ENCODE measurements around the gene CSH1. TPM values are rescaled to one million over a fixed set of nuclear protein-coding genes. Genes with fewer than 3 reads are reported as not detected.
A peak's percentile ranks its signal among the peaks of the same experiment; 100 is the strongest.
"Not testable (repeated sequence)": the region's sequence is repeated elsewhere in the genome, so short reads cannot be mapped to it uniquely, and the experiment has no call there.

Gene CSH1
- total and polyA plus RNA-seq, 11 donors, result not detected

DNA sequence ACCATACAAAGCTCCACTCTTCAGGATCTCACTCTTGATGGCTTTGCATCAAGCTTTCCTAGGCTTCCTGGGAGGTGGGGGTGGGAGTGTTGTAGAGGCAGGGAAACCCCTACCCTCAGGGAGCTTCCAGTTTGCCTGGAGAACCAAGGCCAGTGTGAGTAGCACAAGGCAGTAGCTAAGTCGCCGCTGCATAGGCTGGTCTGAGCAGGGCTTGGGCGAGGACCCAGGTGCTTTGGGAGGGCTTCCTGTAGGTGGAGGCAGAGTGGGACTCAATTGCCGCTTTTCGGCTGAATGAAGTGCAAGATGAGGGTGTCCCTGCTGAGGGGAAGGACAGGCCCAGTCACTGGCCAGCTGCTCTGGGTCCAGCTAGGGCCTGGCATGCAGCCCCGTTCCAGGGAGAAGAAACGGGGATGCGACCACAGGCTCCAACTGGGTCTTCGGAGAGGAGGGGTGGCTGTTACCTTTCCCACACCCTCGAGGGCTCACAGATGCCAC, 31.8 kb upstream of the CSH1 start:
- DNase-seq (peak in 1 of 5 donors; percentile 35), ATAC-seq (no peak)
- Histone ChIP-seq H3K27ac (no peak overlapping the region), H3K4me1 (peaks cover 0 to 25% (median 14%) of the 10 kb centered on the region in 12 donors), H3K4me3 (no peak overlapping the region), H3K36me3 (no peaks in the 10 kb centered on the region), H3K27me3 (no peaks in the 10 kb centered on the region), H3K9me3 (no peaks in the 10 kb centered on the region)
- WGBS, 4 donors, result 86 to 96% (median 90%) methylated on average over 5 to 10 of the region's 10 CpGs
- intact Hi-C loops (cut with DNase I), result loop anchor here in 1 of 10 donors (10.0 kb wide), 1 partner anchor 57 kb away; no protein-coding TSS in a partner anchor
- TF ChIP-seq POLR2A (IDR thresholded peaks at IDR 0.05), result no peak
- TF ChIP-seq, protein P1, sequence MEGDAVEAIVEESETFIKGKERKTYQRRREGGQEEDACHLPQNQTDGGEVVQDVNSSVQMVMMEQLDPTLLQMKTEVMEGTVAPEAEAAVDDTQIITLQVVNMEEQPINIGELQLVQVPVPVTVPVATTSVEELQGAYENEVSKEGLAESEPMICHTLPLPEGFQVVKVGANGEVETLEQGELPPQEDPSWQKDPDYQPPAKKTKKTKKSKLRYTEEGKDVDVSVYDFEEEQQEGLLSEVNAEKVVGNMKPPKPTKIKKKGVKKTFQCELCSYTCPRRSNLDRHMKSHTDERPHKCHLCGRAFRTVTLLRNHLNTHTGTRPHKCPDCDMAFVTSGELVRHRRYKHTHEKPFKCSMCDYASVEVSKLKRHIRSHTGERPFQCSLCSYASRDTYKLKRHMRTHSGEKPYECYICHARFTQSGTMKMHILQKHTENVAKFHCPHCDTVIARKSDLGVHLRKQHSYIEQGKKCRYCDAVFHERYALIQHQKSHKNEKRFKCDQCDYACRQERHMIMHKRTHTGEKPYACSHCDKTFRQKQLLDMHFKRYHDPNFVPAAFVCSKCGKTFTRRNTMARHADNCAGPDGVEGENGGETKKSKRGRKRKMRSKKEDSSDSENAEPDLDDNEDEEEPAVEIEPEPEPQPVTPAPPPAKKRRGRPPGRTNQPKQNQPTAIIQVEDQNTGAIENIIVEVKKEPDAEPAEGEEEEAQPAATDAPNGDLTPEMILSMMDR (IDR thresholded peaks at IDR 0.05), result no peak

DNA sequence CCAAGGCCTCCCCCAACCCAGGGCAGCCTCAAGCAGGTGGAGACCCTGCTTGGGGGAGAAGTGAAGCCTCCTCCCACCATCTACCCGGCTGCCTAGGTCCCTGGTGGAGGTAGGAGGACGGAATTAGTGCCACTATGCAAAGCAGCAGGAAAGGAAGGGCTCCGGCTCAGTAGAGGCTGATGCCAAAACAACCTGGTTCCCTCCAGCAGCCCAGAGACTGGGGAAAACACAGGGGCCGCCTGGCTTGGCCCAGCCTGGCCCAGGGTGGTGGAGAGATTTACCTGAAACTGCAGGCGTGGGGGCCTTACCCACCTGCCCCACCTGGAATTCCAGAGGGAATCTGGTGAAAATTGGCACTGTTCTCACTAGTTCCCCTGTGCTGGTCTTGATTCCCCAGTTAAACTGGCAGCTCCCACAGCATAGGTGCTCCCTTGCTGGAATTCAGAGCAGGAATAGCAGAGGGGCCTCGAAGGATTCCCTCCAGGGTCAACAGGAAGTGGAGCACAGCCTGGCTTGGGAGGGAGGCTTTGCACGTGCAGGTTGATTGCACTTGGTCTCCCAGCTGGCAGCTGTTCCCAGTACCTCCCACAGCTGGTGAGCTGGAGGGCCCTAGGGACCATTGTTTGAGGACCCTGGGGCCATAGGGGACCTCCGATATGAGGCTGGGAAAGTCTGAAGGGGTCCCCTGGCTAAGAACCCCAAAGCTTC, 31.2 kb upstream of the CSH1 start:
- intact Hi-C loops (cut with DNase I), result loop anchor here in 1 of 10 donors (10.0 kb wide), 1 partner anchor 57 kb away; no protein-coding TSS in a partner anchor
- no peaks in the 10 kb centered on the region for H3K9me3 ChIP-seq
- H3K36me3 ChIP-seq, result no peaks in the 10 kb centered on the region
- no peak for ATAC-seq
- no peaks in the 10 kb centered on the region for H3K27me3 ChIP-seq
- H3K4me3 ChIP-seq, result no peak overlapping the region
- no peak overlapping the region for H3K27ac ChIP-seq
- DNase-seq, result peak in 1 of 5 donors; percentile 25
- peaks cover 0 to 24% (median 14%) of the 10 kb centered on the region in 12 donors for H3K4me1 ChIP-seq
- TF ChIP-seq, protein P1 (IDR thresholded peaks at IDR 0.05), result no peak
- no peak for TF ChIP-seq POLR2A (IDR thresholded peaks at IDR 0.05)
- WGBS, 4 donors, result 75 to 84% (median 78%) methylated on average over 5 to 8 of the region's 8 CpGs

DNA sequence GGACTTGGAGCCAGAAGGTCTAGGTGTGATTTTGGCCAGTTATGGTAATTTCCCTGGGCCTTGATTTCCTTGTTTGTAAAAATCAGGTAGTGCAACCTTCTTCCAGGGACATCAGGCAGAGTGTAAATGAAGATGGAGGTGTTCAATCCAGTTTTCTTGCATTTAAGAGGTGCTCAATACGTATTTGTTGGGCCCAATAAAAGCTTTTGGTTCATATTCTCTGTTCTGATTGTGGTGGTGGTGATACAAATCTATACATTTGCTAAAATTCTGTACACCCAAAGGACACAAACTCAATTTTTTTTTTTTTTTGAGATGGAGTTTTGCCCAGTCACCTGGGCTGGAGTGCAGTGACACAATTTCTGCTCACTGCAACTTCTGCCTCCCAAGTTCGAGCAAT, 29.8 kb upstream of the CSH1 start:
- no peak overlapping the region for H3K27ac ChIP-seq
- H3K27me3 ChIP-seq, result no peaks in the 10 kb centered on the region
- peaks cover 0 to 10% (median 5%) of the 10 kb centered on the region in 12 donors for H3K4me1 ChIP-seq
- intact Hi-C loops (cut with DNase I), result loop anchor here in 1 of 10 donors (10.0 kb wide), 1 partner anchor 59 kb away; no protein-coding TSS in a partner anchor
- TF ChIP-seq, protein P1 (IDR thresholded peaks at IDR 0.05), result no peak
- no peak for TF ChIP-seq POLR2A (IDR thresholded peaks at IDR 0.05)
- 95 to 98% (median 96%) methylated on average over 2 of the region's 2 CpGs for WGBS, 4 donors
- no peaks in the 10 kb centered on the region for H3K9me3 ChIP-seq
- DNase-seq (no peak), ATAC-seq (no peak)
- H3K4me3 ChIP-seq, result no peak overlapping the region
- H3K36me3 ChIP-seq, result no peaks in the 10 kb centered on the region

DNA sequence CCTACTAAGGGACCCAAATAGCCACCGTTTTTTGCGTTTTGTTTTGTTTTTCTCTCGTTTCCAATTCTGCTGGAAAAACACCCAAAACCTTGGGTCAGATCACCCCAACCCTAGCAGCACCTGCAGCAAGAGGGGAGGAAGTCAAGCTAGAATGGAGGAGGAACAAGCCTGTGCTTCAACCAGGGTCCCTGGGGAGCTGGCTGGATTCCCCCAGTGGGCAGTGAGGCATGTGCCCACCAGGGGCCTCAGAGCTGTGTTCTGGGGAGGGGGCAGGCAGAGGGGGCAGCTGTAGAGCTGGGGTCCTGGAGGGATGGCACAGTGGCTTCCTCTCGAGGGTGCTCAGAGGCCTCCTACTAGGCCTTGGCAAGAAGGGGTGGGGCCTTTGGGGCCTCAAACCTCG, 29.2 kb upstream of the CSH1 start:
- ATAC-seq (no peak), DNase-seq (peak in 1 of 5 donors; percentile 28)
- intact Hi-C loops (cut with DNase I), result loop anchor here in 1 of 10 donors (10.0 kb wide), 1 partner anchor 59 kb away; no protein-coding TSS in a partner anchor
- Histone ChIP-seq H3K27ac (no peak overlapping the region), H3K36me3 (no peaks in the 10 kb centered on the region), H3K4me1 (peaks cover 0 to 4% (median under 1%) of the 10 kb centered on the region in 12 donors), H3K4me3 (no peak overlapping the region), H3K9me3 (no peaks in the 10 kb centered on the region), H3K27me3 (no peaks in the 10 kb centered on the region)
- TF ChIP-seq, protein P1 (IDR thresholded peaks at IDR 0.05), result no peak
- TF ChIP-seq POLR2A (IDR thresholded peaks at IDR 0.05), result no peak
- 67 to 89% (median 83%) methylated on average over 5 of the region's 5 CpGs for WGBS, 4 donors

DNA sequence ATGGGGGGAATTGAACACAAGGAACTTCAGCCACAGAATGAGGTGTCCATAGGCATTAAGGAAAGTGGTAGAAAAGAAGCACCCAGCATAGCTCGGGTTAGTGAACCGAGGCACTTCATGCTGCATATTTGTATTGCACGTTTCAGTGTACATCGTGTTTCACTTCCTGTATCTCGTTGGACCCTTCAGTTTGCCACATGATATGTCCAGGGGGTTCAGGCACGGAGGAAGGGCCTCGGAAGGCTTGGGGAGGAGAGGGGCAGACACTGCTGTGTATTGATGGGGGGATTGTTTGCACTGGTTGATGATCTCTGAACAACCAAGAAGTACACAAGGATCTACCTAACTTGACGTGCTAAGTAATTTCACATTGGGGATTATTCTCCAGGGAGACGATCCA, 26.0 kb upstream of the CSH1 start:
- H3K9me3 ChIP-seq, H3K4me3 ChIP-seq, ATAC-seq, DNase-seq, H3K27me3 ChIP-seq, H3K27ac ChIP-seq, H3K4me1 ChIP-seq, H3K36me3 ChIP-seq: not testable (repeated sequence)
- intact Hi-C loops (cut with DNase I), result loop anchor here in 2 of 10 donors (5.0 to 10.0 kb wide), 2 partner anchors 62 to 105 kb away; no protein-coding TSS in a partner anchor
- WGBS, 4 donors, result 75 to 82% (median 77%) methylated on average over 9 of the region's 9 CpGs

DNA sequence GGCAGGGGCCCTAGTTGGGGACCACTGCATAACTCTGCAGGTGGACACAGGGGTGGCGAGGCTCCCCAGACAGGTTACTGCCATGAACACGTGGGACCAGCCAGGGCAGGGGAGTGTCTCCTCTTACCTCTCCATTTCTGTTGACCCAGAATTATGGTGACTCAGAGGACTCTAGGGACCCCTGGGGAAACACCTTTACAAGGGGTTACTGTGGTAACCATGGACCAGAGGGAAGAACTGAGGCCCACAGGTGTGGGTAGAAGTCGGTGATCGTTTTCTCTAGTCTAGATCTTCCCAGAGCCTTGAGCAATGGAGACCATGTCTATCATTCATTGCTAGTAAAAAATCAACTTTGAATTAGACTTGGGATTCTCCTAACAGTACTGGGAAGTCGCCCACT, 24.4 kb upstream of the CSH1 start:
- not testable (repeated sequence) for H3K4me1 ChIP-seq, DNase-seq, ATAC-seq, H3K36me3 ChIP-seq, H3K9me3 ChIP-seq, H3K4me3 ChIP-seq, H3K27ac ChIP-seq, H3K27me3 ChIP-seq
- 91 to 100% (median 94%) methylated on average over 5 of the region's 5 CpGs for WGBS, 4 donors
- intact Hi-C loops (cut with DNase I), result loop anchor here in 2 of 10 donors (5.0 to 10.0 kb wide), 2 partner anchors 64 to 107 kb away; no protein-coding TSS in a partner anchor
